Thyroid gland (tissue), 4 donors: ENCODE results near the gene BTN2A1. TPM values are rescaled to one million over a fixed set of nuclear protein-coding genes. Genes with fewer than 3 reads are reported as not detected.

ENCODE experiments used
- DNase-seq, 2 donors: peaks; one replicate each; pipeline ENCODE4 v3.0.0-alpha.2; 2019
- H3K27ac ChIP-seq, 3 donors: fragments of 200-600 bp; sonication (generic); 1 replicate in 2 of 3; 2 replicates in 1 of 3; pipeline ENCODE4 v1.5.1; 2016 to 2019; ENCODE audit warnings: mild to moderate bottlenecking in 1 of 3, moderate library complexity in 1 of 3
- H3K27me3 ChIP-seq: fragments of 200-600 bp; sonication (generic); one replicate; pipeline ENCODE4 v1.5.1; 2019
- H3K36me3 ChIP-seq, 2 donors: fragments of 200-600 bp; sonication (generic); one replicate each; pipeline ENCODE4 v1.5.1; 2016 to 2019
- H3K4me1 ChIP-seq, 2 donors: fragments of 200-600 bp; sonication (generic); one replicate each; pipeline ENCODE4 v1.5.1; 2017 to 2019
- H3K4me3 ChIP-seq, 3 donors: fragments of 200-600 bp; sonication (generic); replicated peaks in 1 of 3; 1 replicate in 2 of 3; 2 replicates in 1 of 3; pipeline ENCODE4 v1.5.1; 2016; ENCODE audit warnings: mild to moderate bottlenecking in 1 of 3
- H3K9me3 ChIP-seq: fragments of 200-600 bp; sonication (generic); one replicate; pipeline ENCODE4 v1.5.1; 2017
- CTCF ChIP-seq, 6 experiments: fragments of 200-600 bp in 3 of 6; fragments of 450-650 bp in 3 of 6; sonication (generic) in 3 of 6; IDR thresholded peaks; one replicate each; pipeline ENCODE4 v1.5.1; 2016 to 2019; ENCODE audit warnings: antibody characterized with exemption in 6 of 6, mild to moderate bottlenecking in 2 of 6, inconsistent platforms in 1 of 6, moderate library complexity in 1 of 6
- POLR2A ChIP-seq, 2 donors: fragments of 450-650 bp; IDR thresholded peaks; one replicate each; pipeline ENCODE4 v1.6.1; 2017; ENCODE audit warnings: antibody characterized with exemption in 2 of 2, mild to moderate bottlenecking in 2 of 2, moderate library complexity in 1 of 2
- WGBS, 2 donors: methylation state at CpG; one replicate each; pipeline ENCODE4 v1.1.5; 2017; 5-methylcytosine and 5-hydroxymethylcytosine counted together
- intact Hi-C: fragments of 100-400 bp; cut with DNase I; formaldehyde crosslinking; loops from one replicate; pipeline ENCODE4 v1.15.1; 2023
- total RNA-seq, 4 donors: library from RNA; depleted of rRNA; stranded (reverse); fragments of >200 nt; gene quantifications; one replicate each; pipeline ENCODE4 v1.2.3, GENCODE V29; 2016

Gene BTN2A1
- total RNA-seq, 4 donors from 2014 or later, result 9.9 to 12.3 (median 11.6) TPM

- DNase-seq, result no peak
- Histone ChIP-seq H3K27me3 (no peaks in the 10 kb centered on the region), H3K36me3 (no peaks in the 10 kb centered on the region), H3K4me3 (no peak overlapping the region), H3K9me3 (no peaks in the 10 kb centered on the region), H3K27ac (no peak overlapping the region), H3K4me1 (no peaks in the 10 kb centered on the region)
- WGBS, 2 donors, result 88 to 97% methylated on average over 1 of the region's 1 CpG
- intact Hi-C loops, result no loop called here
- TF ChIP-seq POLR2A (IDR thresholded peaks at IDR 0.05) (no peak), CTCF (IDR thresholded peaks at IDR 0.05) (no peak)
These were observed 29.7 kb downstream of the BTN2A1 start for GRCh38 chr6:26487466-26487865.

GRCh38 chr6:26489996-26490964, 32.5 kb downstream of the BTN2A1 start:
- Histone ChIP-seq H3K4me3 (no peak overlapping the region), H3K36me3 (no peaks in the 10 kb centered on the region), H3K9me3 (no peaks in the 10 kb centered on the region), H3K27ac (no peak overlapping the region), H3K4me1 (no peaks in the 10 kb centered on the region), H3K27me3 (no peaks in the 10 kb centered on the region)
- DNase-seq, result no peak
- TF ChIP-seq POLR2A (IDR thresholded peaks at IDR 0.05), result no peak
- 88 to 92% methylated on average over 8 of the region's 8 CpGs for WGBS, 2 donors
- intact Hi-C loops, result no loop called here

GRCh38 chr6:26491604-26492003, 33.8 kb downstream of the BTN2A1 start:
- DNase-seq, result no peak
- H3K36me3 ChIP-seq, result no peaks in the 10 kb centered on the region

GRCh38 chr6:26493258-26493657, 35.5 kb downstream of the BTN2A1 start:
- WGBS, 2 donors, result 71 to 89% methylated on average over 2 of the region's 2 CpGs
- no peak overlapping the region for H3K4me3 ChIP-seq
- H3K27me3 ChIP-seq, result no peaks in the 10 kb centered on the region
- H3K27ac ChIP-seq, result no peak overlapping the region
- no peaks in the 10 kb centered on the region for H3K36me3 ChIP-seq
- TF ChIP-seq CTCF (IDR thresholded peaks at IDR 0.05) (no peak), POLR2A (IDR thresholded peaks at IDR 0.05) (no peak)
- H3K9me3 ChIP-seq, result no peaks in the 10 kb centered on the region
- intact Hi-C loops, result no loop called here
- H3K4me1 ChIP-seq, result no peaks in the 10 kb centered on the region
- DNase-seq, result no peak

More at GRCh38 chr6:26491604-26492003, 33.8 kb downstream of the BTN2A1 start:
- no peak overlapping the region for H3K27ac ChIP-seq
- H3K4me1 ChIP-seq, result no peaks in the 10 kb centered on the region
- no peak overlapping the region for H3K4me3 ChIP-seq
- WGBS, 2 donors, result 83 to 86% methylated on average over 5 of the region's 5 CpGs
- no peak for TF ChIP-seq POLR2A (IDR thresholded peaks at IDR 0.05)
- TF ChIP-seq CTCF (IDR thresholded peaks at IDR 0.05), result no peak
- no peaks in the 10 kb centered on the region for H3K27me3 ChIP-seq
- intact Hi-C loops, result no loop called here
- H3K9me3 ChIP-seq, result no peaks in the 10 kb centered on the region

- DNase-seq, result no peak
- H3K27ac ChIP-seq, result no peak overlapping the region
- no peaks in the 10 kb centered on the region for H3K9me3 ChIP-seq
- no peaks in the 10 kb centered on the region for H3K36me3 ChIP-seq
- H3K4me3 ChIP-seq, result no peak overlapping the region
- 89 to 91% methylated on average over 3 of the region's 3 CpGs for WGBS, 2 donors
- intact Hi-C loops, result no loop called here
- H3K27me3 ChIP-seq, result no peaks in the 10 kb centered on the region
- H3K4me1 ChIP-seq, result no peaks in the 10 kb centered on the region
- TF ChIP-seq POLR2A (IDR thresholded peaks at IDR 0.05) (no peak), CTCF (IDR thresholded peaks at IDR 0.05) (no peak)
These were observed 36.4 kb downstream of the BTN2A1 start for GRCh38 chr6:26494117-26494516.
